GM23338 (cell line): Measurements from ENCODE around the gene DOCK10. TPM values are rescaled to one million over a fixed set of nuclear protein-coding genes. Genes with fewer than 3 reads are reported as not detected.

ENCODE experiments used
- ATAC-seq: fragments of 200-7000 bp; cut with Tn5 transposase; 3 replicates; pipeline ENCODE4 v1.9.1; 2020
- DNase-seq: peaks from one replicate; pipeline ENCODE4 v3.0.0-alpha.2; 2015; ENCODE audit warnings: low spot score
- H2AFZ ChIP-seq: fragments of 200-600 bp; sonication (generic); 2 replicates; pipeline ENCODE4 v1.8.0; 2016; ENCODE audit warnings: antibody characterized with exemption, mild to moderate bottlenecking, moderate library complexity
- H3F3A ChIP-seq: fragments of 200-600 bp; sonication (generic); replicated peaks from 2 replicates; pipeline ENCODE4 v1.8.0; 2017; ENCODE audit warnings: antibody characterized with exemption, mixed run types, low read depth
- H3K27ac ChIP-seq: fragments of 200-600 bp; sonication (generic); 2 replicates; pipeline ENCODE4 v1.6.1; 2016; ENCODE audit warnings: low read depth
- H3K27me3 ChIP-seq: fragments of 200-600 bp; sonication (generic); 2 replicates; pipeline ENCODE4 v1.8.0; 2016; ENCODE audit warnings: mild to moderate bottlenecking, mixed run types, moderate library complexity; ENCODE audit not compliant: insufficient read depth
- H3K36me3 ChIP-seq: fragments of 200-600 bp; sonication (generic); 2 replicates; pipeline ENCODE4 v1.8.0; 2016; ENCODE audit warnings: mild to moderate bottlenecking; ENCODE audit not compliant: insufficient read depth
- H3K4me1 ChIP-seq: fragments of 200-600 bp; sonication (generic); 2 replicates; pipeline ENCODE4 v1.8.0; 2016; ENCODE audit warnings: mild to moderate bottlenecking, moderate library complexity; ENCODE audit not compliant: insufficient read depth
- H3K4me2 ChIP-seq: fragments of 200-600 bp; sonication (generic); 2 replicates; pipeline ENCODE4 v1.7.1; 2017; ENCODE audit warnings: mixed run types
- H3K4me3 ChIP-seq: fragments of 200-600 bp; sonication (generic); 2 replicates; pipeline ENCODE4 v1.6.1; 2016; ENCODE audit warnings: mixed run types
- H3K79me2 ChIP-seq: fragments of 200-600 bp; sonication (generic); replicated peaks from 2 replicates; pipeline ENCODE4 v1.8.0; 2017; ENCODE audit warnings: mild to moderate bottlenecking; ENCODE audit not compliant: insufficient read depth
- H3K9me2 ChIP-seq: fragments of 200-600 bp; sonication (generic); 2 replicates; pipeline ENCODE4 v1.8.0; 2017; ENCODE audit not compliant: insufficient read depth
- H4K20me1 ChIP-seq: fragments of 200-600 bp; sonication (generic); replicated peaks from 2 replicates; pipeline ENCODE4 v1.8.0; 2017; ENCODE audit warnings: mild to moderate bottlenecking; ENCODE audit not compliant: insufficient read depth
- H3K27ac Mint-ChIP-seq: 2 replicates; pipeline ENCODE4 v1.8.0; 2020; ENCODE audit warnings: inconsistent platforms, mild to moderate bottlenecking, moderate library complexity, mixed read lengths
- H3K27me3 Mint-ChIP-seq: 3 replicates; pipeline ENCODE4 v1.8.0; 2022; ENCODE audit warnings: low read depth, mild to moderate bottlenecking, moderate library complexity, mixed read lengths, inconsistent platforms; ENCODE audit not compliant: insufficient read depth, poor library complexity
- H3K36me3 Mint-ChIP-seq: 3 replicates; pipeline ENCODE4 v1.8.0; 2021; ENCODE audit warnings: low read depth, mild to moderate bottlenecking, inconsistent platforms, moderate library complexity, mixed read lengths
- H3K4me1 Mint-ChIP-seq: 3 replicates; pipeline ENCODE4 v1.8.0; 2020; ENCODE audit warnings: mild to moderate bottlenecking, inconsistent platforms, mixed read lengths
- H3K4me3 Mint-ChIP-seq: 3 replicates; pipeline ENCODE4 v1.8.0; 2021; ENCODE audit warnings: moderate library complexity, mild to moderate bottlenecking, inconsistent platforms, mixed read lengths
- H3K9me3 Mint-ChIP-seq: 3 replicates; pipeline ENCODE4 v1.8.0; 2020; ENCODE audit warnings: moderate library complexity, mild to moderate bottlenecking, inconsistent platforms, mixed read lengths
- CREB1 ChIP-seq: fragments of 250-450 bp; sonication (Bioruptor Pico); IDR thresholded peaks from 2 replicates; pipeline ENCODE4 v1.5.0; 2020; ENCODE audit warnings: low read depth, mild to moderate bottlenecking, moderate library complexity
- EZH2 ChIP-seq: fragments of 200-600 bp; sonication (generic); IDR thresholded peaks from one replicate; pipeline ENCODE4 v1.8.0; 2017; ENCODE audit warnings: antibody characterized with exemption, mild to moderate bottlenecking, low read depth; ENCODE audit not compliant: unreplicated experiment
- EZH2phosphoT487 ChIP-seq: fragments of 200-600 bp; sonication (generic); IDR thresholded peaks from one replicate; pipeline ENCODE4 v1.8.1; 2018; ENCODE audit warnings: antibody characterized with exemption; ENCODE audit not compliant: unreplicated experiment
- JUNB ChIP-seq: IDR thresholded peaks from one replicate; pipeline ENCODE4 v1.6.1; 2016; ENCODE audit warnings: antibody characterized with exemption; ENCODE audit not compliant: unreplicated experiment
- NANOG ChIP-seq: IDR thresholded peaks from 2 replicates; pipeline ENCODE4 v1.6.1; 2016; ENCODE audit warnings: antibody characterized with exemption, borderline replicate concordance
- POLR2AphosphoS5 ChIP-seq: IDR thresholded peaks from 2 replicates; pipeline ENCODE4 v1.6.1; 2016; ENCODE audit warnings: antibody characterized with exemption, low read depth
- REST ChIP-seq: IDR thresholded peaks from one replicate; pipeline ENCODE4 v1.6.1; 2018; ENCODE audit warnings: antibody characterized with exemption; ENCODE audit not compliant: unreplicated experiment
- STAT1 ChIP-seq: IDR thresholded peaks from one replicate; pipeline ENCODE4 v1.6.1; 2016; ENCODE audit warnings: antibody characterized with exemption; ENCODE audit not compliant: unreplicated experiment
- ZNF114 ChIP-seq: fragments of 250-450 bp; sonication (Bioruptor Pico); IDR thresholded peaks from 2 replicates; pipeline ENCODE4 v1.5.0; 2020; ENCODE audit warnings: mild to moderate bottlenecking, moderate library complexity
- ZNF331 ChIP-seq: fragments of 250-450 bp; sonication (Bioruptor Pico); IDR thresholded peaks from 2 replicates; pipeline ENCODE4 v1.5.0; 2020; ENCODE audit warnings: low read depth, mild to moderate bottlenecking, moderate library complexity
- ZNF462 ChIP-seq: fragments of 250-450 bp; sonication (Bioruptor Pico); IDR thresholded peaks from 2 replicates; pipeline ENCODE4 v1.5.0; 2020; ENCODE audit warnings: mild to moderate bottlenecking, moderate library complexity
- polyA plus RNA-seq: library from polyadenylated mRNA; unstranded; fragments of >200 nt; fragmentation: Nextera tagmentation; extraction: Ambion mirVana; gene quantifications from 2 replicates; pipeline ENCODE4 v1.2.1, GENCODE V29; 2016
- total RNA-seq: library from RNA; depleted of rRNA; stranded (reverse); fragments of >200 nt; shearing (Covaris generic); gene quantifications from 2 replicates; pipeline ENCODE4 v1.2.3, GENCODE V29; 2014
- TF ChIP-seq, protein P1 (sequence below): IDR thresholded peaks from 2 replicates; pipeline ENCODE4 v1.6.1; 2016; ENCODE audit warnings: antibody characterized with exemption
- TF ChIP-seq, protein P2 (sequence below), 2 experiments: fragments of 200-600 bp in 1 of 2; sonication (generic) in 1 of 2; conservative IDR thresholded peaks; 2 replicates each; pipeline versions ENCODE4 v1.5.1 to v1.6.1; 2016 to 2017; ENCODE audit warnings: antibody characterized with exemption in 2 of 2, low read depth in 2 of 2, mild to moderate bottlenecking in 2 of 2, moderate library complexity in 1 of 2

DOCK10 gene
- total and polyA plus RNA-seq, 2 experiments from 2014 or later: 1.0 to 1.7 TPM

- Histone ChIP-seq H2AFZ (no peak overlapping the region), H3K4me2 (no peak overlapping the region)
- H3K4me1 Mint-ChIP-seq: peaks cover 2% of the 10 kb centered on the region; the same call in 2 of the 3 replicates
Measured at GRCh38 chr2:224892574-224893204, 149.6 kb downstream of the DOCK10 start.

More at GRCh38 chr2:224892574-224893204, 149.6 kb downstream of the DOCK10 start:
- Mint-ChIP-seq H3K27ac (no peak overlapping the region), H3K4me3 (no peak overlapping the region), H3K27me3 (no peaks in the 10 kb centered on the region), H3K36me3 (no peaks in the 10 kb centered on the region), H3K9me3 (0 out of 3 replicates have a peak, but pooled peaks cover 4% of the 10 kb centered on the region)
- Histone ChIP-seq H3K4me3 (no peak overlapping the region), H3K4me1 (no peaks in the 10 kb centered on the region), H3K27me3 (peaks cover 3% of the 10 kb centered on the region; the same call in 1 of the 2 replicates), H3K36me3 (no peaks in the 10 kb centered on the region), H3F3A (no peaks in the 10 kb centered on the region), H3K27ac (no peak overlapping the region), H3K79me2 (no peaks in the 10 kb centered on the region), H4K20me1 (no peaks in the 10 kb centered on the region), H3K9me2 (peaks cover 10% of the 10 kb centered on the region; the same call in 1 of the 2 replicates)
- TF ChIP-seq ZNF331 (CRISPR knock-in tag) (no peak), CREB1 (no peak), POLR2AphosphoS5 (no peak), NANOG (no peak), EZH2 (no peak), JUNB (no peak), STAT1 (no peak), EZH2phosphoT487 (no peak), ZNF462 (CRISPR knock-in tag) (no peak), ZNF114 (no peak), REST (no peak)
- TF ChIP-seq, protein P1, sequence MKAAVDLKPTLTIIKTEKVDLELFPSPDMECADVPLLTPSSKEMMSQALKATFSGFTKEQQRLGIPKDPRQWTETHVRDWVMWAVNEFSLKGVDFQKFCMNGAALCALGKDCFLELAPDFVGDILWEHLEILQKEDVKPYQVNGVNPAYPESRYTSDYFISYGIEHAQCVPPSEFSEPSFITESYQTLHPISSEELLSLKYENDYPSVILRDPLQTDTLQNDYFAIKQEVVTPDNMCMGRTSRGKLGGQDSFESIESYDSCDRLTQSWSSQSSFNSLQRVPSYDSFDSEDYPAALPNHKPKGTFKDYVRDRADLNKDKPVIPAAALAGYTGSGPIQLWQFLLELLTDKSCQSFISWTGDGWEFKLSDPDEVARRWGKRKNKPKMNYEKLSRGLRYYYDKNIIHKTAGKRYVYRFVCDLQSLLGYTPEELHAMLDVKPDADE: no peak
- TF ChIP-seq, protein P2, sequence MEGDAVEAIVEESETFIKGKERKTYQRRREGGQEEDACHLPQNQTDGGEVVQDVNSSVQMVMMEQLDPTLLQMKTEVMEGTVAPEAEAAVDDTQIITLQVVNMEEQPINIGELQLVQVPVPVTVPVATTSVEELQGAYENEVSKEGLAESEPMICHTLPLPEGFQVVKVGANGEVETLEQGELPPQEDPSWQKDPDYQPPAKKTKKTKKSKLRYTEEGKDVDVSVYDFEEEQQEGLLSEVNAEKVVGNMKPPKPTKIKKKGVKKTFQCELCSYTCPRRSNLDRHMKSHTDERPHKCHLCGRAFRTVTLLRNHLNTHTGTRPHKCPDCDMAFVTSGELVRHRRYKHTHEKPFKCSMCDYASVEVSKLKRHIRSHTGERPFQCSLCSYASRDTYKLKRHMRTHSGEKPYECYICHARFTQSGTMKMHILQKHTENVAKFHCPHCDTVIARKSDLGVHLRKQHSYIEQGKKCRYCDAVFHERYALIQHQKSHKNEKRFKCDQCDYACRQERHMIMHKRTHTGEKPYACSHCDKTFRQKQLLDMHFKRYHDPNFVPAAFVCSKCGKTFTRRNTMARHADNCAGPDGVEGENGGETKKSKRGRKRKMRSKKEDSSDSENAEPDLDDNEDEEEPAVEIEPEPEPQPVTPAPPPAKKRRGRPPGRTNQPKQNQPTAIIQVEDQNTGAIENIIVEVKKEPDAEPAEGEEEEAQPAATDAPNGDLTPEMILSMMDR (conservative IDR thresholded peaks at IDR 0.05; ENCODE audit: low read depth in 2 of 2): no peak
- DNase-seq (peak; percentile 48), ATAC-seq (peak; percentile 86)
